Stomach smooth muscle (tissue), 2 donors: ENCODE measurements around the gene SIN3A.

Experiments used
- H3K27ac ChIP-seq: one replicate; pipeline ENCODE4 v1.7.0; 2013; ENCODE audit warnings: mild to moderate bottlenecking, low read length, inconsistent platforms
- H3K27me3 ChIP-seq, 2 donors: one replicate each; pipeline ENCODE4 v1.7.0; 2013; ENCODE audit warnings: low read length in 2 of 2; ENCODE audit not compliant: insufficient read depth in 2 of 2, control insufficient read depth in 1 of 2
- H3K36me3 ChIP-seq, 2 donors: one replicate each; pipeline ENCODE4 v1.7.0; 2013; ENCODE audit warnings: low read length in 2 of 2; ENCODE audit not compliant: control insufficient read depth in 2 of 2, insufficient read depth in 2 of 2
- H3K4me1 ChIP-seq: one replicate; pipeline ENCODE4 v1.7.0; 2013; ENCODE audit warnings: low read length; ENCODE audit not compliant: control insufficient read depth, insufficient read depth
- H3K4me3 ChIP-seq, 2 donors: one replicate each; pipeline ENCODE4 v1.7.0; 2013; ENCODE audit warnings: low read length in 2 of 2
- H3K9ac ChIP-seq, 2 donors: one replicate each; pipeline ENCODE4 v1.7.0; 2013; ENCODE audit warnings: low read length in 2 of 2, mild to moderate bottlenecking in 1 of 2
- H3K9me3 ChIP-seq, 2 donors: one replicate each; pipeline ENCODE4 v1.7.0; 2013; ENCODE audit warnings: low read length in 2 of 2; ENCODE audit not compliant: control insufficient read depth in 2 of 2
- donor health status: healthy.
- donor health status: Pancreatic carcinoma.

SIN3A gene

DNA sequence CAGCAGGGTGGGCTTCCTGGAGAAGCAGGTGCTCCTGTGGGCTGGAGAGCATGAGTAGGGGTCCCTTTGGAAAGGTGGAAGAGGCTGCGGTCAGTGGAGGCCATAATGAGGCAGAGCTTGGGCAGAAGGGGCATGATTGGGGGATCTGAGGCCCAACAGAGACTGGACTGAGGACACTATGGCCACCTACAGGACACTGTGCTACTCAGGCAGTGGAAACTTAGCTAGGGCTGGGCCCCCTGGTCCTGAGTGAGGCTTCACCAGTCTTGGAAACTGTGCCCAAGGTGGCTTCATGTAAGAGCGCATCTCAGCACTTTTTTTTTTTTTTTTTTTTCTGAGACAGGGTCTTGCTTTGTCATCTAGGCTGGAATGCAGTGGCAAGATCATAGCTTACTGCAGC is 121.9 kb downstream of the SIN3A start:
- H3K27ac ChIP-seq = no peak overlapping the region
- H3K9me3 ChIP-seq = no peaks in the 10 kb centered on the region
- no peak overlapping the region for H3K4me3 ChIP-seq
- H3K27me3 ChIP-seq = no peaks in the 10 kb centered on the region
- H3K36me3 ChIP-seq = no peaks in the 10 kb centered on the region
- no peak overlapping the region for H3K9ac ChIP-seq
- H3K4me1 ChIP-seq = no peaks in the 10 kb centered on the region

DNA sequence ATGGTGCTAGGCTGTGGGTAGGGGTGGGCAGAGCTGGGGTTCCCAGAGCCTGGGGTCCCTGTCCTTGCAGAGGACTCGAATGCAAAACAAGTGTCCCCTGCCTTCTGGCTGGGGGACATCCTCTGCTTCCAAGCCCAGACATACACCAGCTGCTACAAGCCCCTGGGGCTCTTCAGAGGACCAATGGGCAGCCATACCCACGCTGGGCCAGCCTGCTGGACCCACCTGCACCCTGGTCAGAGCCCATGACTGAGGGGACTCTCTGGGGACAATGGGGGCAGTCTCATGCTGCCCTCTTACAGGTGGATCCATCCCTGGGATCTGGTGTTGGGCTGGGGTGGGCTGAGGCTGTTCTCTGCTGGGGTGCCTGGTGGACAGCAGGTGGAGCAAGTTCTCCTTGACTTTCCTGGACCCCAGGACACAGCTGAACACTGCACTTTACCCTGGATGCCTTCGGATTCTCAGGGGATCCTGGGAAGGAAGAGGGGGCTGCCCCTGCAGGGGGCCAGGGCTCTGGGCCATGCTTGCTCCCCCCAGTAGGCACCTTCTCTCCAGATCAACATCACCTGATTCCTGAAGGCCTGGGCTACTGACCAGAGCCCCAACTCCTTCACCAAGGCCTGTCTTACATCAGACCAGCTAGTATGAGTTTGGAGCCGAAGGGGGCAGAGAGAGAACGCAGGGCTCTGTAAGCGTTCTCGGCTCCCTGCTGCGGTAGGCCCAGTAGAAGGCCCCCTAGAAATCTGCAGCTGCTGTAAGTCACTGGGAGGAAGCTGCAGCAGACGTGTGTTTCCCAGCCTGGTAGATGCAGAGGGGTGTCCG is 122.8 kb downstream of the SIN3A start:
- Histone ChIP-seq H3K27ac (no peak overlapping the region), H3K9me3 (no peaks in the 10 kb centered on the region), H3K27me3 (no peaks in the 10 kb centered on the region), H3K36me3 (no peaks in the 10 kb centered on the region), H3K9ac (no peak overlapping the region), H3K4me1 (no peaks in the 10 kb centered on the region), H3K4me3 (no peak overlapping the region)

DNA sequence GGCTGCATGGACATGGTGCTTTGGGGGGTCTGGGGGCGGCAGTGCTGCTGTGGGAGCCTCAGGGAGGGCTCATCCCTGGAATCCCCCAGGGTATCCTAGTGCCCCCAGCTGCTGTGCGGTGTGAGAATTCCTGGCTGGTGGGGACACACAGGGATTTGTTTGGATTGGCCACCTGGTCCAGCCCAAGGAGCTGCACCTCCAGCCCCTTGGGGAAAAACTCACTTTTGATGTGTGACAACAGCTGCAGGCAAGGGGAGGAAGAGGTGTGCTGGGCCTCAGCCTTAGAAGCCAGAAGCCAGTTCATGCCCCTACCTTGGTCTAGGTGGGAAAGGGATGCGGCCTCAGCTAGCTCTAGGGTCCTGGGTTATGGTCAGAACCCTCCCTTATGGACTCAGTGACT is 124.0 kb downstream of the SIN3A start:
- Histone ChIP-seq H3K36me3 (no peaks in the 10 kb centered on the region), H3K4me1 (no peaks in the 10 kb centered on the region), H3K27me3 (no peaks in the 10 kb centered on the region), H3K9ac (no peak overlapping the region), H3K27ac (no peak overlapping the region), H3K4me3 (no peak overlapping the region), H3K9me3 (no peaks in the 10 kb centered on the region)

DNA sequence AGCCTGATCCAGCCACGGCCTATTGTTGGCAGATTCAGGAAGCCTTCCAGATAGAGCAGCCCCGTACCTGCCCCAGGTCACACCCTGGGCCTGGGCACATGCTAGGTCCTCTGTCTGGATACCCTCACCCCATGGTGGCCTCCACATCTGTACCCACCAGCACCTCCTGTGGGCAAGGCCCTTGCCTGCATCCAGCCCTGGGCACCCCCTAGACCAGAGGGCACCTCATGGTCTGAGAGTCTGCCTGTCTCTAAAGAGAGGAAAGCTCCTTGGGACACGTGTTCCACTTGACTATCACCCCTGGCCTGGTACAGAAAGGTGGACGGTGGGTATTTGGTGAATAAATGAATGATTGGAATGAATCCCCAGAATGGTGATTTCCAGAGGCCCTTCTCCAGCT is 124.5 kb downstream of the SIN3A start:
- no peak overlapping the region for H3K4me3 ChIP-seq
- no peaks in the 10 kb centered on the region for H3K9me3 ChIP-seq
- no peaks in the 10 kb centered on the region for H3K4me1 ChIP-seq
- no peaks in the 10 kb centered on the region for H3K36me3 ChIP-seq
- H3K27me3 ChIP-seq = no peaks in the 10 kb centered on the region
- H3K27ac ChIP-seq = no peak overlapping the region
- H3K9ac ChIP-seq = no peak overlapping the region

DNA sequence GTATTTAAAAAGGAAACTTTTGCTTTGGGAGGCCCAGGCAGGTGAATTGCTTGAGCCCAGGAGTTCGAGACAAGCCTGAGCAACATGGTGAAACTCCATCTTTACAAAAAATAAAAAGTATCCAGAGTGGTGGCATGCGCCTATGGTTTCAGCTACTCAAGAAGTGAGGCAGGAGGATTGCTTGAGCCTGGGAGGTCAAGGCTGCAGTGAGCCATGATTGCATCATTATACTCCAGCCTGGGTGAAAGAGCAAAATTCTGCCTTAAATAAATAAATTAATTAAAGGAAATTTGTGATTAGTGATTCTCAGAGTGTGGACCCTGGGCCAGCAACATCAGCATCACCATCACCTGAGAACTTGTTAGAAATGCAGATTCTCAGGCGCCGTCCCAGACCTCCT is 125.6 kb downstream of the SIN3A start:
- Histone ChIP-seq H3K27ac (no peak overlapping the region), H3K4me3 (no peak overlapping the region), H3K4me1 (no peaks in the 10 kb centered on the region), H3K27me3 (no peaks in the 10 kb centered on the region), H3K9ac (no peak overlapping the region), H3K36me3 (no peaks in the 10 kb centered on the region), H3K9me3 (no peaks in the 10 kb centered on the region)

DNA sequence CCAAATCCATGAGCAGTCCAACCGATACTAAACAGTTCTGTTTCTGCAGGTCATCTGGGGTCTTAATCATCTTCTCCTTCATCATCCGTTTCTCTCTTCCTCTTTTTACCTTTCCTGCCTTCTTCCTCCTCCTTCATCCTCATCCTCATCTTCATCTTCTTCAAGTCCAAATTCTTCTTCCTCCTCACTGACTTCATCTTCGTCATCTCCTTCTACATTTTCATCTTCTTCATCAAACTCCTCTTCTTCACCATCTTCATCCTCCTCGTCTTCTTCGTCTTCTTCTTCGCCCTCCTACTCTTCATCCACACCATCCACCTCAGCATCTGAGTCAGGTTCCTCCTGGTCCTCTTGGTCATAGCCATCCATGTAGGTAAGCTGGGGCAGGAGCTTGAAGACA is 129.8 kb downstream of the SIN3A start:
- H3K4me3 ChIP-seq = no peak overlapping the region
- H3K27me3 ChIP-seq = no peaks in the 10 kb centered on the region
- no peaks in the 10 kb centered on the region for H3K9me3 ChIP-seq
- H3K9ac ChIP-seq = no peak overlapping the region
- no peaks in the 10 kb centered on the region for H3K36me3 ChIP-seq
- H3K27ac ChIP-seq = no peak overlapping the region
- H3K4me1 ChIP-seq = no peaks in the 10 kb centered on the region
